C1 segment of cervical spinal cord (tissue), 14 donors: ENCODE data around the gene ALKBH2.

Source experiments
- DNase-seq, 14 donors: peaks; one replicate each; lab custom pipeline; 2025; lab: John Stamatoyannopoulos, UW

ALKBH2 gene

GRCh38 chr12:109114644-109115043 is 21.4 kb upstream of the ALKBH2 start:
- no peak for DNase-seq

GRCh38 chr12:109113661-109114321 is 20.5 kb upstream of the ALKBH2 start:
- no peak for DNase-seq

- no peak for DNase-seq
These were observed 19.6 kb upstream of the ALKBH2 start for GRCh38 chr12:109112720-109113465.

GRCh38 chr12:109110988-109111495 is 17.8 kb upstream of the ALKBH2 start:
- DNase-seq: peak in 13 of 14 donors; percentile 26 to 87 (median 73)

- DNase-seq: peak in 2 of 14 donors; percentile 23 to 40
These were observed 16.6 kb upstream of the ALKBH2 start for GRCh38 chr12:109109746-109110350.

- no peak for DNase-seq
These were observed 11.9 kb upstream of the ALKBH2 start for GRCh38 chr12:109105176-109105575.

GRCh38 chr12:109102491-109102890 is 9.2 kb upstream of the ALKBH2 start:
- peak in 1 of 14 donors; percentile 68 for DNase-seq

GRCh38 chr12:109100741-109101140 is 7.5 kb upstream of the ALKBH2 start:
- DNase-seq: no peak

- no peak for DNase-seq
These were observed 6.3 kb upstream of the ALKBH2 start for GRCh38 chr12:109099431-109100020.

GRCh38 chr12:109098651-109099050 is 5.4 kb upstream of the ALKBH2 start:
- no peak for DNase-seq

GRCh38 chr12:109098183-109098604 is 4.9 kb upstream of the ALKBH2 start:
- no peak for DNase-seq

- peak; percentile 79 to 97 (median 94) for DNase-seq
These were observed 4.3 kb upstream of the ALKBH2 start, which contains the start of gene UNG for GRCh38 chr12:109097435-109098182. Gene UNG (plus strand): TSS chr12:109097597. CDS start chr12:109097680, 83 bp downstream.

- no peak for DNase-seq
These were observed 3.8 kb upstream of the ALKBH2 start for GRCh38 chr12:109097140-109097434.

GRCh38 chr12:109092497-109093021 is 713 bp downstream of the ALKBH2 start:
- no peak for DNase-seq

GRCh38 chr12:109089683-109090082 is 3.6 kb downstream of the ALKBH2 start:
- no peak for DNase-seq

GRCh38 chr12:109088818-109089217 is 4.5 kb downstream of the ALKBH2 start:
- DNase-seq: no peak

- DNase-seq: peak in 1 of 14 donors; percentile 22
These were observed 6.0 kb downstream of the ALKBH2 start for GRCh38 chr12:109087250-109087649.

GRCh38 chr12:109085590-109085989 is 7.7 kb downstream of the ALKBH2 start:
- DNase-seq: no peak

- no peak for DNase-seq
These were observed 8.8 kb downstream of the ALKBH2 start for GRCh38 chr12:109084425-109084824.

- no peak for DNase-seq
These were observed 10.5 kb downstream of the ALKBH2 start for GRCh38 chr12:109082751-109083150.

GRCh38 chr12:109074866-109075265 is 18.4 kb downstream of the ALKBH2 start:
- DNase-seq: no peak
